Suprapubic skin (tissue), 4 donors: ENCODE measurements around the gene ELMO1. TPM values are rescaled to one million over a fixed set of nuclear protein-coding genes. Genes with fewer than 3 reads are reported as not detected.

Experiments used
- DNase-seq, 2 donors: peaks; one replicate each; pipeline ENCODE4 v3.0.0-alpha.2; 2019; ENCODE audit warnings: low spot score in 2 of 2
- H3K27ac ChIP-seq: fragments of 200-600 bp; sonication (generic); one replicate; pipeline ENCODE4 v1.5.1; 2019
- H3K27me3 ChIP-seq: fragments of 200-600 bp; sonication (generic); one replicate; pipeline ENCODE4 v1.5.1; 2019
- H3K36me3 ChIP-seq: fragments of 200-600 bp; sonication (generic); one replicate; pipeline ENCODE4 v1.5.1; 2019
- H3K4me1 ChIP-seq: fragments of 200-600 bp; sonication (generic); one replicate; pipeline ENCODE4 v1.5.1; 2019
- H3K4me3 ChIP-seq: fragments of 200-600 bp; sonication (generic); one replicate; pipeline ENCODE4 v1.5.1; 2019; ENCODE audit warnings: mild to moderate bottlenecking
- H3K9me3 ChIP-seq: fragments of 200-600 bp; sonication (generic); one replicate; pipeline ENCODE4 v1.5.1; 2019
- CTCF ChIP-seq, 2 donors: fragments of 200-600 bp in 1 of 2; fragments of 450-650 bp in 1 of 2; sonication (generic) in 1 of 2; IDR thresholded peaks; one replicate each; pipeline ENCODE4 v1.5.1; 2016 to 2019; ENCODE audit warnings: antibody characterized with exemption in 2 of 2, mild to moderate bottlenecking in 1 of 2, moderate library complexity in 1 of 2
- EP300 ChIP-seq: sonication (generic); formaldehyde crosslinking; IDR thresholded peaks from one replicate; pipeline ENCODE4 v1.6.1; 2017; ENCODE audit warnings: antibody characterized with exemption
- POLR2A ChIP-seq, 2 donors: fragments of 450-650 bp; IDR thresholded peaks; one replicate each; pipeline ENCODE4 v1.6.1; 2017; ENCODE audit warnings: antibody characterized with exemption in 2 of 2, mild to moderate bottlenecking in 2 of 2, moderate library complexity in 2 of 2
- POLR2AphosphoS5 ChIP-seq, 3 donors: sonication (generic); formaldehyde crosslinking; IDR thresholded peaks; one replicate each; pipeline ENCODE4 v1.6.1; 2017; ENCODE audit warnings: antibody characterized with exemption in 3 of 3
- WGBS: methylation state at CpG from one replicate; pipeline ENCODE4 v1.1.5; 2018; 5-methylcytosine and 5-hydroxymethylcytosine counted together
- total RNA-seq, 4 donors: library from RNA; depleted of rRNA; stranded (reverse); fragments of >200 nt; gene quantifications; one replicate each; pipeline ENCODE4 v1.1.0, GENCODE V29; 2016

ELMO1 gene
- total RNA-seq, 4 donors from 2014 or later, result 9.8 to 49.6 (median 22.2) TPM

GRCh38 chr7:36923943-36924436 is 524.7 kb downstream of the ELMO1 start:
- no peaks in the 10 kb centered on the region for H3K27me3 ChIP-seq
- no peaks in the 10 kb centered on the region for H3K9me3 ChIP-seq
- DNase-seq, result no peak
- no peak for TF ChIP-seq EP300
- no peak for TF ChIP-seq CTCF (IDR thresholded peaks at IDR 0.05)
- no peak for TF ChIP-seq POLR2A (IDR thresholded peaks at IDR 0.05)
- TF ChIP-seq POLR2AphosphoS5 (IDR thresholded peaks at IDR 0.05), result no peak
- H3K4me1 ChIP-seq, result no peaks in the 10 kb centered on the region
- no peaks in the 10 kb centered on the region for H3K36me3 ChIP-seq
- no peak overlapping the region for H3K4me3 ChIP-seq
- WGBS, result 80% methylated on average over 3 of the region's 3 CpGs
- H3K27ac ChIP-seq, result no peak overlapping the region

GRCh38 chr7:36923185-36923584 is 525.5 kb downstream of the ELMO1 start:
- no peaks in the 10 kb centered on the region for H3K36me3 ChIP-seq
- H3K27me3 ChIP-seq, result no peaks in the 10 kb centered on the region
- no peaks in the 10 kb centered on the region for H3K4me1 ChIP-seq
- TF ChIP-seq POLR2A (IDR thresholded peaks at IDR 0.05) (no peak), EP300 (no peak), CTCF (IDR thresholded peaks at IDR 0.05) (no peak), POLR2AphosphoS5 (IDR thresholded peaks at IDR 0.05) (no peak)
- no peak for DNase-seq
- no peak overlapping the region for H3K27ac ChIP-seq
- H3K9me3 ChIP-seq, result no peaks in the 10 kb centered on the region
- no peak overlapping the region for H3K4me3 ChIP-seq

- 100% methylated on average over 1 of the region's 1 CpG for WGBS
- Histone ChIP-seq H3K4me1 (no peaks in the 10 kb centered on the region), H3K27me3 (no peaks in the 10 kb centered on the region), H3K9me3 (no peaks in the 10 kb centered on the region), H3K4me3 (no peak overlapping the region), H3K27ac (no peak overlapping the region), H3K36me3 (no peaks in the 10 kb centered on the region)
- no peak for DNase-seq
- no peak for TF ChIP-seq CTCF (IDR thresholded peaks at IDR 0.05)
- no peak for TF ChIP-seq POLR2AphosphoS5 (IDR thresholded peaks at IDR 0.05)
- TF ChIP-seq EP300, result no peak
- no peak for TF ChIP-seq POLR2A (IDR thresholded peaks at IDR 0.05)
Measured at GRCh38 chr7:36920433-36920832, 528.2 kb downstream of the ELMO1 start.

GRCh38 chr7:36919738-36920137 is 528.9 kb downstream of the ELMO1 start:
- TF ChIP-seq CTCF (IDR thresholded peaks at IDR 0.05) (no peak), POLR2A (IDR thresholded peaks at IDR 0.05) (no peak), EP300 (no peak), POLR2AphosphoS5 (IDR thresholded peaks at IDR 0.05) (no peak)
- DNase-seq, result no peak

GRCh38 chr7:36918591-36918990 is 530.1 kb downstream of the ELMO1 start:
- H3K36me3 ChIP-seq, result no peaks in the 10 kb centered on the region
- H3K4me3 ChIP-seq, result no peak overlapping the region
- DNase-seq, result no peak
- H3K27ac ChIP-seq, result no peak overlapping the region
- H3K4me1 ChIP-seq, result no peaks in the 10 kb centered on the region
- no peaks in the 10 kb centered on the region for H3K9me3 ChIP-seq
- H3K27me3 ChIP-seq, result no peaks in the 10 kb centered on the region
- no peak for TF ChIP-seq POLR2AphosphoS5 (IDR thresholded peaks at IDR 0.05)
- TF ChIP-seq CTCF (IDR thresholded peaks at IDR 0.05), result no peak
- no peak for TF ChIP-seq POLR2A (IDR thresholded peaks at IDR 0.05)
- no peak for TF ChIP-seq EP300
- 96% methylated on average over 2 of the region's 2 CpGs for WGBS

More at GRCh38 chr7:36919738-36920137, 528.9 kb downstream of the ELMO1 start:
- H3K36me3 ChIP-seq, result no peaks in the 10 kb centered on the region
- no peaks in the 10 kb centered on the region for H3K27me3 ChIP-seq
- H3K9me3 ChIP-seq, result no peaks in the 10 kb centered on the region
- no peak overlapping the region for H3K27ac ChIP-seq
- WGBS, result 90% methylated on average over 4 of the region's 4 CpGs
- H3K4me3 ChIP-seq, result no peak overlapping the region
- H3K4me1 ChIP-seq, result no peaks in the 10 kb centered on the region
